K562 (cell line): ENCODE data around the gene ATXN7L2. TPM values are rescaled to one million over a fixed set of nuclear protein-coding genes. Genes with fewer than 3 reads are reported as not detected.

Source experiments
- ATAC-seq: fragments of 200-7000 bp; cut with Tn5 transposase; 3 replicates; pipeline ENCODE4 v1.9.1; 2020; ENCODE audit warnings: moderate library complexity
- BruUV-seq: library from RNA; stranded (reverse); fragments of 400-500 nt; replicated peaks from 2 replicates; lab custom pipeline; 2021; lab: Mats Ljungman, UMichigan
- CTCF ChIA-PET: fragments of 300-600 bp; formaldehyde crosslinking; extraction: SDS; loops from one replicate; lab custom pipeline; 2021; ENCODE audit warnings: low intra/inter-chr PET ratio; lab: Yijun Ruan, JAX
- POLR2A ChIA-PET: fragments of 300-600, 350-650 bp; sonication (Branson Sonifier 250); formaldehyde crosslinking; extraction: SDS; loops from one replicate; lab custom pipeline; 2021; ENCODE audit warnings: antibody characterized with exemption, inconsistent platforms; lab: Yijun Ruan, JAX
- DNase-seq, 4 experiments: peaks; one replicate each; pipeline versions ENCODE4 v3.0.0 to v3.0.0-alpha.2; 2011 to 2018; ENCODE audit warnings: low spot score in 3 of 4, mixed read lengths in 3 of 4; ENCODE audit errors: extremely low read depth in 1 of 4
- FAIRE-seq: peaks from 2 replicates; lab custom pipeline; 2011; peaks lifted over from hg19 to GRCh38; lab: Jason Lieb, UNC
- H2AFZ ChIP-seq: 2 replicates; pipeline ENCODE4 v1.6.0; 2011; ENCODE audit warnings: low read depth, low read length, control low read depth, inconsistent platforms
- H3K27ac ChIP-seq: fragments of 200-600 bp; 3 replicates; pipeline ENCODE4 v1.8.0; 2011; ENCODE audit warnings: low read depth, mild to moderate bottlenecking, control low read depth, inconsistent platforms, low read length, moderate library complexity, mixed read lengths; ENCODE audit errors: extremely low read depth
- H3K27me3 ChIP-seq, 2 experiments: fragments of 300-600 bp in 1 of 2; 2 replicates in 1 of 2; 3 replicates in 1 of 2; pipeline versions ENCODE4 v1.6.0 to v1.8.0; 2011; ENCODE audit warnings: inconsistent platforms in 2 of 2, low read length in 2 of 2, mild to moderate bottlenecking in 1 of 2, mixed read lengths in 1 of 2, moderate library complexity in 1 of 2; ENCODE audit not compliant: control insufficient read depth in 2 of 2, insufficient read depth in 2 of 2
- H3K36me3 ChIP-seq: fragments of 300-600 bp; 3 replicates; pipeline ENCODE4 v1.8.0; 2011; ENCODE audit warnings: mild to moderate bottlenecking, low read length, inconsistent platforms; ENCODE audit not compliant: control insufficient read depth, insufficient read depth
- H3K4me1 ChIP-seq, 2 experiments: fragments of 200-600 bp in 1 of 2; replicated peaks in 1 of 2; 2 replicates in 1 of 2; 3 replicates in 1 of 2; pipeline versions ENCODE4 v1.5.1 to v1.8.0; 2011; ENCODE audit warnings: inconsistent platforms in 2 of 2, low read length in 2 of 2, mild to moderate bottlenecking in 1 of 2, mixed read lengths in 1 of 2, moderate library complexity in 1 of 2; ENCODE audit not compliant: control insufficient read depth in 2 of 2, insufficient read depth in 2 of 2
- H3K4me2 ChIP-seq: 2 replicates; pipeline ENCODE4 v1.6.1; 2011; ENCODE audit warnings: low read length, control low read depth, inconsistent platforms, mixed read lengths; ENCODE audit not compliant: insufficient read depth
- H3K4me3 ChIP-seq: fragments of 200-600 bp; sonication (generic), shearing (Covaris generic); 2 replicates; pipeline ENCODE4 v1.5.1; 2016; ENCODE audit warnings: control low read depth, inconsistent platforms
- H3K79me2 ChIP-seq: fragments of 200-600 bp; 3 replicates; pipeline ENCODE4 v1.8.0; 2011; ENCODE audit warnings: low read length, inconsistent platforms; ENCODE audit not compliant: control insufficient read depth, insufficient read depth
- H3K9ac ChIP-seq, 2 experiments: 2 replicates each; pipeline versions ENCODE4 v1.6.0 to v1.6.1; 2011; ENCODE audit warnings: low read depth in 2 of 2, low read length in 2 of 2, control low read depth in 1 of 2, inconsistent platforms in 1 of 2, mild to moderate bottlenecking in 1 of 2, mixed read lengths in 1 of 2; ENCODE audit not compliant: insufficient read depth in 1 of 2
- H3K9me1 ChIP-seq: one replicate; pipeline ENCODE4 v1.6.0; 2011; ENCODE audit warnings: inconsistent platforms, mild to moderate bottlenecking, low read length, moderate library complexity; ENCODE audit not compliant: control insufficient read depth, insufficient read depth
- H3K9me3 ChIP-seq: replicated peaks from 2 replicates; pipeline ENCODE4 v1.5.1; 2011; ENCODE audit warnings: low read depth, low read length, inconsistent platforms; ENCODE audit not compliant: control insufficient read depth, insufficient read depth
- H4K20me1 ChIP-seq: replicated peaks from 2 replicates; pipeline ENCODE4 v1.6.1; 2011; ENCODE audit warnings: low read length, inconsistent platforms, mixed read lengths; ENCODE audit not compliant: control insufficient read depth, insufficient read depth
- ELF1 ChIP-seq: fragments of 200-800 bp; sonication (Bioruptor generic); IDR thresholded peaks from 2 replicates; pipeline ENCODE4 v1.6.1; 2016; ENCODE audit warnings: missing genetic modification characterization, missing compliant biosample characterization
- HMBOX1 ChIP-seq: sonication (generic); IDR thresholded peaks from 2 replicates; pipeline ENCODE4 v1.6.1; 2016
- HNRNPUL1 ChIP-seq: fragments of 200-400 bp; formaldehyde crosslinking; IDR thresholded peaks from 2 replicates; pipeline ENCODE4 v1.6.1; 2017; ENCODE audit warnings: low read length
- KAT8 ChIP-seq: fragments of 450-650 bp; IDR thresholded peaks from 2 replicates; pipeline ENCODE4 v1.6.1; 2016; ENCODE audit warnings: low read depth, mild to moderate bottlenecking
- MBD2 ChIP-seq: sonication (generic); IDR thresholded peaks from 2 replicates; pipeline ENCODE4 v1.6.1; 2016; ENCODE audit warnings: low read depth, borderline replicate concordance
- TSHZ1 ChIP-seq: fragments of 250-450 bp; sonication (Bioruptor Pico); IDR thresholded peaks from 2 replicates; pipeline ENCODE4 v1.4.0; 2020; ENCODE audit warnings: mild to moderate bottlenecking, moderate library complexity
- YBX1 ChIP-seq: fragments of 450-650 bp; IDR thresholded peaks from 2 replicates; pipeline ENCODE4 v1.7.1; 2016; ENCODE audit warnings: mild to moderate bottlenecking
- ZKSCAN3 ChIP-seq: fragments of 250-450 bp; sonication (Bioruptor Pico); IDR thresholded peaks from 2 replicates; pipeline ENCODE4 v1.4.0; 2020
- ZNF140 ChIP-seq: fragments of 250-450 bp; sonication (Bioruptor Pico); IDR thresholded peaks from 2 replicates; pipeline ENCODE4 v1.8.0; 2021; ENCODE audit warnings: moderate library complexity, mild to moderate bottlenecking, inconsistent platforms
- ZNF23 ChIP-seq: fragments of 250-450 bp; sonication (Bioruptor Pico); IDR thresholded peaks from 2 replicates; pipeline ENCODE4 v1.4.0; 2020; ENCODE audit warnings: mild to moderate bottlenecking
- WGBS: fragments of 100-300 bp; shearing (Covaris generic); methylation state at CpG from one replicate; pipeline ENCODE4 v1.1.6; 2016; ENCODE audit warnings: low coverage, mixed read lengths; ENCODE audit not compliant: insufficient coverage; ENCODE audit errors: missing lambda C conversion rate; 5-methylcytosine and 5-hydroxymethylcytosine counted together
- in situ Hi-C: fragments of 300-500 bp; cut with MboI; formaldehyde crosslinking; loops from 4 replicates; pipeline ENCODE4 v1.15.0; 2018; ENCODE audit warnings: inconsistent platforms, mixed read lengths
- intact Hi-C: fragments of 100-400 bp; cut with micrococcal nuclease; formaldehyde crosslinking; loops from 2 replicates; pipeline ENCODE4 v1.14.2; 2022
- polyA plus RNA-seq, 8 experiments: library from polyadenylated mRNA; depleted of rRNA in 4 of 8; stranded (reverse) in 5 of 8; unstranded in 3 of 8; fragments of >200 nt; fragmentation: Nextera tagmentation in 2 of 8; fragmentation: Illumina TruSeq in 1 of 8; extraction: Ambion mirVana in 2 of 8; extraction: Trizol in 1 of 8; gene quantifications; 2 replicates each; pipeline versions ENCODE4 v1.2.1 to v1.2.3, GENCODE V29; 2011 to 2014; ENCODE audit warnings: inconsistent platforms in 1 of 8, missing spikeins in 1 of 8
- total RNA-seq, 7 experiments: library from RNA; depleted of rRNA in 6 of 7; stranded (reverse); fragments of >200 nt in 6 of 7; fragmentation: Illumina TruSeq in 2 of 7; extraction: Trizol in 2 of 7; gene quantifications; 2 replicates each; pipeline versions ENCODE4 v1.2.1 to v1.2.3, GENCODE V29; 2011 to 2021; ENCODE audit warnings: low replicate concordance in 1 of 7
- TF ChIP-seq, protein P1 (sequence below): fragments of 450-650 bp; IDR thresholded peaks from 2 replicates; pipeline ENCODE4 v1.6.1; 2016; ENCODE audit warnings: missing biosample characterization, missing genetic modification characterization
- TF ChIP-seq, protein P2 (sequence below): fragments of 250-450 bp; sonication (Bioruptor Pico); IDR thresholded peaks from 2 replicates; pipeline ENCODE4 v1.9.0; 2021; ENCODE audit warnings: mild to moderate bottlenecking, inconsistent platforms

Gene ATXN7L2
- total and polyA plus RNA-seq, 9 of the 15 experiments (the other 6 are each of a cell fraction or from before 2014, with no cell fraction given) = 0.21 to 10.4 (median 5.8) TPM

- Histone ChIP-seq H3K36me3 (no peaks in the 10 kb centered on the region), H2AFZ (no peak overlapping the region), H3K27me3 (peaks cover 5 to 6% of the 10 kb centered on the region in 2 experiments; a peak in 3 of 5 replicates), H4K20me1 (no peaks in the 10 kb centered on the region), H3K9me1 (no peaks in the 10 kb centered on the region), H3K27ac (no peak overlapping the region), H3K4me2 (no peak overlapping the region), H3K9ac (no peak overlapping the region), H3K9me3 (no peaks in the 10 kb centered on the region), H3K79me2 (no peaks in the 10 kb centered on the region), H3K4me3 (no peak overlapping the region), H3K4me1 (peaks cover 0 to 15% of the 10 kb centered on the region in 2 experiments; a peak in 3 of 5 replicates)
- BruUV-seq = no TSS peak
- FAIRE-seq (no peak), ATAC-seq (no peak), DNase-seq (no peak)
- intact Hi-C loops = no loop called here
- ChIA-PET POLR2A (no interaction called here), CTCF (no interaction called here)
- WGBS = 0% methylated on average over 1 of the region's 1 CpG
- in situ Hi-C loops = no loop called here
- no peak for TF ChIP-seq HNRNPUL1
- no peak for TF ChIP-seq ELF1 (tag)
- no peak for TF ChIP-seq TSHZ1
- no peak for TF ChIP-seq KAT8
- TF ChIP-seq, protein P1, sequence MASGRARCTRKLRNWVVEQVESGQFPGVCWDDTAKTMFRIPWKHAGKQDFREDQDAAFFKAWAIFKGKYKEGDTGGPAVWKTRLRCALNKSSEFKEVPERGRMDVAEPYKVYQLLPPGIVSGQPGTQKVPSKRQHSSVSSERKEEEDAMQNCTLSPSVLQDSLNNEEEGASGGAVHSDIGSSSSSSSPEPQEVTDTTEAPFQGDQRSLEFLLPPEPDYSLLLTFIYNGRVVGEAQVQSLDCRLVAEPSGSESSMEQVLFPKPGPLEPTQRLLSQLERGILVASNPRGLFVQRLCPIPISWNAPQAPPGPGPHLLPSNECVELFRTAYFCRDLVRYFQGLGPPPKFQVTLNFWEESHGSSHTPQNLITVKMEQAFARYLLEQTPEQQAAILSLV = no peak
- TF ChIP-seq ZKSCAN3 (CRISPR knock-in tag) = no peak
- no peak for TF ChIP-seq YBX1
- TF ChIP-seq MBD2 = no peak
- TF ChIP-seq, protein P2, sequence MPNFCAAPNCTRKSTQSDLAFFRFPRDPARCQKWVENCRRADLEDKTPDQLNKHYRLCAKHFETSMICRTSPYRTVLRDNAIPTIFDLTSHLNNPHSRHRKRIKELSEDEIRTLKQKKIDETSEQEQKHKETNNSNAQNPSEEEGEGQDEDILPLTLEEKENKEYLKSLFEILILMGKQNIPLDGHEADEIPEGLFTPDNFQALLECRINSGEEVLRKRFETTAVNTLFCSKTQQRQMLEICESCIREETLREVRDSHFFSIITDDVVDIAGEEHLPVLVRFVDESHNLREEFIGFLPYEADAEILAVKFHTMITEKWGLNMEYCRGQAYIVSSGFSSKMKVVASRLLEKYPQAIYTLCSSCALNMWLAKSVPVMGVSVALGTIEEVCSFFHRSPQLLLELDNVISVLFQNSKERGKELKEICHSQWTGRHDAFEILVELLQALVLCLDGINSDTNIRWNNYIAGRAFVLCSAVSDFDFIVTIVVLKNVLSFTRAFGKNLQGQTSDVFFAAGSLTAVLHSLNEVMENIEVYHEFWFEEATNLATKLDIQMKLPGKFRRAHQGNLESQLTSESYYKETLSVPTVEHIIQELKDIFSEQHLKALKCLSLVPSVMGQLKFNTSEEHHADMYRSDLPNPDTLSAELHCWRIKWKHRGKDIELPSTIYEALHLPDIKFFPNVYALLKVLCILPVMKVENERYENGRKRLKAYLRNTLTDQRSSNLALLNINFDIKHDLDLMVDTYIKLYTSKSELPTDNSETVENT (CRISPR knock-in tag) = no peak
- TF ChIP-seq ZNF140 (CRISPR knock-in tag) = no peak
- no peak for TF ChIP-seq ZNF23 (CRISPR knock-in tag)
- no peak for TF ChIP-seq HMBOX1
Measured at GRCh38 chr1:109441069-109441468, 42.6 kb upstream of the ATXN7L2 start.
